ENCODE data around the gene MYO10.

DNA sequence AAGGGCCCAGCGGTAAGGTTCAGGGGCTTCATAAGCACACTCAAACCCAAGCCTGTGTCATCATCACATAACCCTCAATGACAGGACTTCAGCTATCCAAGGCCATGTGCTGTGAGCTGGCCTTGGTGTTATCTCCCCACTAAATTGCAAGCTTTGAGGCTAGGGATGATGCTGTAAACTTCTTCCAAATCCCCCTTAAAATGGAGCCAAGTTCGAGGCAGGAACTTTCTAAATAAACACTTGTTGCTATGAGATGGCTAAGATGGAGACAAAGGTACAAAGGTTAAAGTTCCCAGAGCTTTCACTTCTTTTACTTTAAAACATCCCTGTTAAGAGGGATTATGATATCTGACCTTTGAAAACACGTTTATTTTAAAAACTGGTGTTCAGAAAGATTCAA, 123.6 kb downstream of the MYO10 start:
- TF ChIP-seq CTCF (IDR thresholded peaks at IDR 0.05) (no peak), POLR2A (IDR thresholded peaks at IDR 0.05) (no peak)
